GM12865 (cell line): ENCODE results near the gene GPX8.

Experiments used
- DNase-seq: peaks from one replicate; pipeline ENCODE4 v3.0.0; 2010; ENCODE audit warnings: low read depth
- H3K4me3 ChIP-seq: 2 replicates; pipeline ENCODE4 v1.5.1; 2011; ENCODE audit warnings: mild to moderate bottlenecking, low read depth, low read length, control low read depth
- CTCF ChIP-seq: IDR thresholded peaks from 2 replicates; pipeline ENCODE4 v1.5.1; 2011; ENCODE audit warnings: low read length, control low read depth, low read depth, inconsistent platforms; ENCODE audit not compliant: insufficient read depth; ENCODE audit errors: missing control alignments

The GPX8 gene

GRCh38 chr5:55149308-55149795 lies 10.6 kb upstream of the GPX8 start:
- no peak overlapping the region for H3K4me3 ChIP-seq
- TF ChIP-seq CTCF: no peak
- DNase-seq: no peak

- no peak for TF ChIP-seq CTCF
- no peak for DNase-seq
- H3K4me3 ChIP-seq: no peak overlapping the region
Observed at GRCh38 chr5:55151923-55152842, 7.8 kb upstream of the GPX8 start.

GRCh38 chr5:55154873-55155272 lies 5.1 kb upstream of the GPX8 start:
- no peak overlapping the region for H3K4me3 ChIP-seq
- no peak for DNase-seq
- TF ChIP-seq CTCF: no peak

- no peak for TF ChIP-seq CTCF
- H3K4me3 ChIP-seq: no peak overlapping the region
- DNase-seq: no peak
Observed at GRCh38 chr5:55160493-55161209, 680 bp downstream of the GPX8 start.

- no peak for TF ChIP-seq CTCF
- H3K4me3 ChIP-seq: no peak overlapping the region
- no peak for DNase-seq
Observed at GRCh38 chr5:55162666-55163065, 2.7 kb downstream of the GPX8 start.

GRCh38 chr5:55171471-55171870 lies 11.5 kb downstream of the GPX8 start:
- no peak for TF ChIP-seq CTCF
- no peak overlapping the region for H3K4me3 ChIP-seq
- DNase-seq: no peak
